ENCODE measurements around the gene SYT2. TPM values are rescaled to one million over a fixed set of nuclear protein-coding genes. Genes with fewer than 3 reads are reported as not detected.
"Not testable (repeated sequence)": the region's sequence is repeated elsewhere in the genome, so short reads cannot be mapped to it uniquely, and the experiment has no call there.

The SYT2 gene
- total RNA-seq, 1 donor from 2014 or later = 3.1 TPM

DNA sequence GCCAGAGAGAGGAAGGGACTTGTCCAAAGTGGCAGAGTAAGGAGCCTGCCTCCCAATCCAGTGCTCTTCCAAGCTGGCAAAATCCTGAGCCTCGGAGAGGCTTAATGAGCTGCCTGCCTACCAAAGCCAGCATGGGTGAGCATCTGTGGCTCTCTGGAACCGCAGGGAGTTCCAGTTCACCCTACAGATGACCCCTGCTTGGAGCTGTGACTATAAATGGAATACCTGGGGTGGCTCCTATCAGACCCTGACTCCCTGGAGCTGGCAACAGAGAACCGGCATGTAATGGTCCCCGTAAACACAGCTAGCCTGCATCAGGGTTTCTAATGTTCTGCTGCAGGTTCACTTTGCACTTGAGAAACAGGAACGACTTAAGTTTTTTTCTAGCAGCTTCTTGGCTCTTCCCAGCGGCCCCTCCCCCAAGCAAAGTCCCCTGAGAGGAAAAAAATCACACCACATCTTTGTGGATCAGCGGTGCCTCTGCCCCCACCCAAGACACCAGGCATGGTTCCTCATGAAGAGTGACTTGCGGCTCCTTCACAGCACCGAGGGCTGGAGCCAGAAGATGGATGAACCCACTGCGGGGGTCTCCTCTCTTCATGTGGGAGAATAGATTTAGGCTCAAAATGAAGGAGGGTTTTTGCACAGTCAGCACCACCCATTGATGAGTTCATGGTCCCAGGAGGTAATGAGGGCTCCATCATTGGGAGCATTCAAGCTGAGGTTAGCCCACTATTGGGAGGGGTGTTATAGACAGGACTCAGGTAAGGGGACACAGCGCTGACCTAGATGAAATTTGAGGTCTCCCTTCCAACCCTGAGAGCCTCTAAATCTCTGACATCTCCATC is 79.0 kb downstream of the SYT2 start:
- no peaks in the 10 kb centered on the region for H3K4me1 Mint-ChIP-seq
- DNase-seq (ENCODE audit: low spot score in 2 of 2, unreplicated experiment in 2 of 2) = no peak
- H3K27ac Mint-ChIP-seq = no peak overlapping the region
- TF ChIP-seq, protein P1, sequence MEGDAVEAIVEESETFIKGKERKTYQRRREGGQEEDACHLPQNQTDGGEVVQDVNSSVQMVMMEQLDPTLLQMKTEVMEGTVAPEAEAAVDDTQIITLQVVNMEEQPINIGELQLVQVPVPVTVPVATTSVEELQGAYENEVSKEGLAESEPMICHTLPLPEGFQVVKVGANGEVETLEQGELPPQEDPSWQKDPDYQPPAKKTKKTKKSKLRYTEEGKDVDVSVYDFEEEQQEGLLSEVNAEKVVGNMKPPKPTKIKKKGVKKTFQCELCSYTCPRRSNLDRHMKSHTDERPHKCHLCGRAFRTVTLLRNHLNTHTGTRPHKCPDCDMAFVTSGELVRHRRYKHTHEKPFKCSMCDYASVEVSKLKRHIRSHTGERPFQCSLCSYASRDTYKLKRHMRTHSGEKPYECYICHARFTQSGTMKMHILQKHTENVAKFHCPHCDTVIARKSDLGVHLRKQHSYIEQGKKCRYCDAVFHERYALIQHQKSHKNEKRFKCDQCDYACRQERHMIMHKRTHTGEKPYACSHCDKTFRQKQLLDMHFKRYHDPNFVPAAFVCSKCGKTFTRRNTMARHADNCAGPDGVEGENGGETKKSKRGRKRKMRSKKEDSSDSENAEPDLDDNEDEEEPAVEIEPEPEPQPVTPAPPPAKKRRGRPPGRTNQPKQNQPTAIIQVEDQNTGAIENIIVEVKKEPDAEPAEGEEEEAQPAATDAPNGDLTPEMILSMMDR (IDR thresholded peaks at IDR 0.05; ENCODE audit: unreplicated experiment) = no peak
- H3K27me3 Mint-ChIP-seq (ENCODE audit: low read depth) = peaks cover 51% of the 10 kb centered on the region
- no peaks in the 10 kb centered on the region for H3K36me3 Mint-ChIP-seq
- H3K9me3 Mint-ChIP-seq = no peaks in the 10 kb centered on the region
- H3K4me3 Mint-ChIP-seq = no peak overlapping the region

DNA sequence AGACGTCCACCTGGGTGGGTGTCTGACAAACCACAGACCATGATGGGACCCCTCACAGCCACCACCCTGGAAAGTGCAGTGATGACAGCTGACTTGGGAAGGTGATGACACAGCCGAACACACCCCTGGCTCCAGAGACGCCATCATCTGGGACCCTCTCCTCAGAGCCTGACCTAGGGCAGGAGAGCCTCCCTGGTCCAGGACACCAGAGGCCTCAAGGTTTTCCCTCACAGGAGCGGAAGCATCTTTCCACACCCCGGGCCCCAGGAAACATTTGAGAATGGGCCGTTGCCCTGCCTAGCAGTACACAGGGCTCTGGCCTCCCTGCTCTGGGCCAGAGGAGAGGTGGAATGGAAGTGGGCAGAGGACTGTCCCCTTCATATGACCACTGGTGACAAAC is 79.7 kb downstream of the SYT2 start:
- no peaks in the 10 kb centered on the region for H3K4me1 Mint-ChIP-seq
- no peak for DNase-seq (ENCODE audit: low spot score in 2 of 2, unreplicated experiment in 2 of 2)
- no peak overlapping the region for H3K27ac Mint-ChIP-seq
- no peak overlapping the region for H3K4me3 Mint-ChIP-seq
- TF ChIP-seq, protein P1 (IDR thresholded peaks at IDR 0.05; ENCODE audit: unreplicated experiment) = no peak
- no peaks in the 10 kb centered on the region for H3K36me3 Mint-ChIP-seq
- H3K27me3 Mint-ChIP-seq (ENCODE audit: low read depth) = peaks cover 45% of the 10 kb centered on the region
- H3K9me3 Mint-ChIP-seq = no peaks in the 10 kb centered on the region

DNA sequence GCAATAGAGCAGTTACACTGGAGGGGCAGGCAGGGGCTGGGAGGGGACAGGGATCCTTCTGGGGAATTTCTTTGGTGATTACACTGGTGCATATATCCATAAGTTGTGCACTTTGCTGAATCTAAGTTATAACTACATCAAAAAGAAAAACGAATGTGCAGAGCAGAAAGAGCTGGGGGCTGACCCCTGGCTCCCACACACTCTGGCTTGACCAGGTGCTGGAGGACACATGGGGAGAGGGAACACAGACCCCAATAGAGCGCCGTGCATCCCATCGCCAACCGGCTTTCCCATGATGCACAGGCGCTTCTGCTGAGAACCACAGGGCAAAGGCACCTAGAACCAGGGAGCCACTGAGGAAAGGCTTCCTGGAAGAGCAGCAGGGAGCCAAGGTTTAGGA is 80.2 kb downstream of the SYT2 start:
- H3K4me3 Mint-ChIP-seq; DNase-seq (ENCODE audit: low spot score in 2 of 2, unreplicated experiment in 2 of 2); H3K27ac Mint-ChIP-seq; H3K36me3 Mint-ChIP-seq; H3K4me1 Mint-ChIP-seq; H3K9me3 Mint-ChIP-seq: not testable (repeated sequence)
- peaks cover 40% of the 10 kb centered on the region for H3K27me3 Mint-ChIP-seq (ENCODE audit: low read depth)

DNA sequence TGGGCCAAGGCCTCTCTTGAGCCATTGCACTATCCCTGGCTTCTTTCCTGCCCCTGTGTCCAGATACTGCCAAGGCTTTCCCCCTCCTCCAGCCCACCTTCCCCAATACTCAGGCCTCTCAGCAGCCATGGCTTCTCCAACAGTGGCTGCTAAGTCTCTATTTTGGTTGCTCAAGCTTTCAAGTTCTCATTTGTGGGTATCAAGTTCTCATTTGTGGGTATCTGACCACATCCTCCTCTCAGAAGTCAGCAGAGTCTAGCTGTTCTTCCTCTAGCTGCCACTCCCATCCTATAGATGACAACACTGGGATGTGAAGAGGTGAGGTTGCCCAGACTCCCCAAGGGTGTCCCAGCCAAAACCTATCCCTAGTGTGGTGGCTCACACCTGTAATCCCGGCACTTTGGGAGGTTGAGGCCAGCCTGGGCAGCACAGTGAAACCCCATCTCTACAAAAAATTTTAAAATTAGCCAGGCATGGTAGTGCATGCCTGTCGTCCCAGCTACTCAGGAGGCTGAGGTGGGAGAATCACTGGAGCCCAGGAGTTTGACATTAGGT is 80.9 kb downstream of the SYT2 start:
- not testable (repeated sequence) for H3K4me3 Mint-ChIP-seq; H3K4me1 Mint-ChIP-seq; DNase-seq (ENCODE audit: low spot score in 2 of 2, unreplicated experiment in 2 of 2); H3K27ac Mint-ChIP-seq; H3K36me3 Mint-ChIP-seq; H3K9me3 Mint-ChIP-seq
- peaks cover 34% of the 10 kb centered on the region for H3K27me3 Mint-ChIP-seq (ENCODE audit: low read depth)

DNA sequence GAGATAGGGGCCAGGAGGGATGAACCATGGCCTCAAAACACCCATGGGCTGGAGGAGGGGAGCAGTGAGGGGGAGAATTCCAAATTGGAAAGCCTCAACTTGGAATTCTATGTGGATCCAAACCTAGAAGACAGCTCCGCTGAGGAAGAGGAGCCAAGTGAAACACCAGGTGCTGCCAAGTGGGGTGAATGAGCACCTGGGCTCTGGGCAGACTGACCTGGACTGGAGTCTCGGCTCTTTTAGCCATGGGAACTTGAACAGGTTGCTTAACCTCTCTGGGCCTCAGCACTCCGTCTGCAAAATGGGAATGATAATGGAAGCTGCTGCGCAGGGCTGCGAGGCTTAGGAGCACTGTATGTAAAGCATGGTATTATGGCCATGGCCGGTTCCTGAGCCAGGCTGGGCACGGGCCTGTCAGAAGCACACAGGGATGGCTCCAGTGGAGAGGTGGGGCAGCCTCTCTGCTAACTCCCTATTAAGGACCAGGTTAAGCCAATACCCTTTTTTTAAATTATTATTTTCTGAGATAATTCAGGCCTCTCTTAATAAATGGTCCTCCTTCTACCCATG is 81.5 kb downstream of the SYT2 start:
- TF ChIP-seq, protein P1 (IDR thresholded peaks at IDR 0.05; ENCODE audit: unreplicated experiment) = no peak
- H3K36me3 Mint-ChIP-seq = no peaks in the 10 kb centered on the region
- no peak for DNase-seq (ENCODE audit: low spot score in 2 of 2, unreplicated experiment in 2 of 2)
- no peaks in the 10 kb centered on the region for H3K4me1 Mint-ChIP-seq
- H3K4me3 Mint-ChIP-seq = no peak overlapping the region
- peaks cover 31% of the 10 kb centered on the region for H3K27me3 Mint-ChIP-seq (ENCODE audit: low read depth)
- H3K27ac Mint-ChIP-seq = no peak overlapping the region
- H3K9me3 Mint-ChIP-seq = no peaks in the 10 kb centered on the region

GRCh38 chr1:202627841-202628565 is 82.3 kb downstream of the SYT2 start:
- H3K4me1 Mint-ChIP-seq = peaks cover 6% of the 10 kb centered on the region
- no peak for DNase-seq (ENCODE audit: low spot score in 2 of 2, unreplicated experiment in 2 of 2)
- TF ChIP-seq, protein P1 (IDR thresholded peaks at IDR 0.05; ENCODE audit: unreplicated experiment) = no peak
- H3K27me3 Mint-ChIP-seq (ENCODE audit: low read depth) = peaks cover 27% of the 10 kb centered on the region
- no peak overlapping the region for H3K27ac Mint-ChIP-seq
- H3K36me3 Mint-ChIP-seq = no peaks in the 10 kb centered on the region
- H3K9me3 Mint-ChIP-seq = no peaks in the 10 kb centered on the region
- no peak overlapping the region for H3K4me3 Mint-ChIP-seq

DNA sequence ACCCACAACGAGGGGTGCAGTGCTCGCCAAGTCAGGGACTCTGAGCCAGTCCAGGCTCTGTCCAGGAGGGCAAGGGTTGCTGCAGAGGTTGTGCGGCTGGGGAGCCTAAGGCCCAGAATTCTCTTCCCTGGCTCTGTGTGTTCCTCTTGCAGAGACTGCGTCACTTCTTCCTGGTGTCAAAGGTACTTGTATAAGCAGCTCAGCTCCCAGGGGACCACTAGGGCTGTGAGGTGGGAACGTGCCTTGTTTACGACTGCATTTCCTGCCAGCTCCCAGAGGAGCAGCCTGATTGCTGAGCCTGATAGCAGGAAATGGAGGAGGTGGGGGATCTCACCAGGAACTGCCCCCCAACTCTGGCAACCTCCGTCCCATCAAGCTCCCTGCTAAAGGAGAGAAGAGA is 83.2 kb downstream of the SYT2 start:
- not testable (repeated sequence) for H3K9me3 Mint-ChIP-seq; H3K36me3 Mint-ChIP-seq; H3K4me3 Mint-ChIP-seq; H3K27ac Mint-ChIP-seq; DNase-seq (ENCODE audit: low spot score in 2 of 2, unreplicated experiment in 2 of 2); H3K4me1 Mint-ChIP-seq
- H3K27me3 Mint-ChIP-seq (ENCODE audit: low read depth) = peaks cover 20% of the 10 kb centered on the region
